GM21367 (cell line): Measurements from ENCODE around the gene PPM1E.
"Not testable (repeated sequence)": the region's sequence is repeated elsewhere in the genome, so short reads cannot be mapped to it uniquely, and the experiment has no call there.

Source experiments
- ATAC-seq: cut with Tn5 transposase; IDR thresholded peaks from one replicate; pipeline ENCODE4 v1.9.1; 2021; ENCODE audit not compliant: unreplicated experiment

The PPM1E gene

DNA sequence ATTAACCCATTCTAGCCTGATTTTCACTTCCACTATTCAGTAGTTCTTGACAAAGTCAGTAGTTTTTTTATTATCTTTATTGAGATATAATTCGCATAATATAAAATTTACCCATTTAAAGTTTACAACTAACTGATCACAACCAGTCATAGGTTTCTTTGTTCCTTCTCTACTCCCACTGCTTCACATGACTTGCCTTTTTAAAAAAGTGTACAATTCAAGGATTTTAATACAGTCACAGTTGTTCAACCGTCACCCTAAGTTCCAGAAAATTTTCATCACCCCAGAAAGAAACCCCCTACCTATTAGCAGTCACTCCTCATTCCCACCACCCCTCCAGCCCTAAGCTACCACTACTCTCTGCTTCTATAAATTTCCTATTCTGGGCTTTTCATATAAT is 188.5 kb downstream of the PPM1E start:
- ATAC-seq: no peak

DNA sequence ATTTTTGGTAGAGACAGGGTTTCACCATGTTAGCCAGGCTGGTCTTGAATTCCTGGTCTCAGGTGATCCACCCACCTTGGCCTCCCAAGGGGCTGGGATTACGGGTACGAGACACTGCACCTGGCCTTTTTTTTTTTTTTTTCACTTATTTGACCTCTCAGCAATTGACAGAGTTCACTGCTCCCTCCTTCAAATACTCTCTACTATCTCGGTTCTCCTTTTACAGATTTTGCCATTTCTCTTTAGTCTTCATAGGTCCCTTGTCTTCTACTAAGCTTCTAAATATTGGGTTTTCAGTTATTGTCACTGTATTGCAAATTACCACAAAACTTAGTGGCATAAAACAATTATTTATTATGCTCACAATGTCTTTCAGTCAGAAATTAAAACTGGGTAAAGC is 191.8 kb downstream of the PPM1E start:
- no peak for ATAC-seq

DNA sequence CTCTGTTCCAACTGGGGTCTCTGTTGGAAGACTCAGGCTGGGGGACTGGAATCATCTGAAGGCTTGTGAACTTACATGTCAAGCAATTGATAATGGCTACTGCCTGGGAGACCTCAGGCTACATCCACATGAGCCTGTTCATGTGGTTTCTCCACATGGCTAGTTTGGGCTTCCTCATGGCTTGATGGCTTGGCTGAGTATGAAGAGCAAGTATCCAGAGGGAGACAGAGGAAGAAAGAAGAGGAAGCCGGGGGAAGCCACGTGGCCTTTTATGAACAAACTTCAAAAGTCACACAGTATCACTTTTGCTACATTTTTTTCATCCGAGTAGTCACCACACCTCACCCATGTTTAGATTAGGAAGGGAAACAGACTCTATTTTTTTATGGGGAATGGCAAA is 192.2 kb downstream of the PPM1E start:
- ATAC-seq: no peak

DNA sequence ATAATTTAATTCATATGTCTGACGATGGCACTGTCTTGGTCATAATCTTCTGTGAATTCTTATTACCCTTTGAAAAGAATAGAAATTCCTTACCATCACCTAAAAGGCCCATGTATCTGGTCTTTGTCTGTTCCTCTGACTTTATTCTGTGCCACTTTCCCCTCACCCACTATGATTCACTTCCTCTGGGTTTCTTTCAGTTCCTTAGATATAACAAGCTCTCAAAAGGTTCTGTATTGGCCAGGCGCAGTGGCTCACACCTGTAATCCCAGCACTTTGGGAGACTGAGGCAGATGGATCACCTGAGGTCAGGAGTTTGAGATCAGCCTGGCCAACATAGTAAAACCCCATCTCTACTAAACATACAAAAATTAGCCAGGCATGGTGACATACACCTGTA is 198.7 kb downstream of the PPM1E start:
- not testable (repeated sequence) for ATAC-seq

DNA sequence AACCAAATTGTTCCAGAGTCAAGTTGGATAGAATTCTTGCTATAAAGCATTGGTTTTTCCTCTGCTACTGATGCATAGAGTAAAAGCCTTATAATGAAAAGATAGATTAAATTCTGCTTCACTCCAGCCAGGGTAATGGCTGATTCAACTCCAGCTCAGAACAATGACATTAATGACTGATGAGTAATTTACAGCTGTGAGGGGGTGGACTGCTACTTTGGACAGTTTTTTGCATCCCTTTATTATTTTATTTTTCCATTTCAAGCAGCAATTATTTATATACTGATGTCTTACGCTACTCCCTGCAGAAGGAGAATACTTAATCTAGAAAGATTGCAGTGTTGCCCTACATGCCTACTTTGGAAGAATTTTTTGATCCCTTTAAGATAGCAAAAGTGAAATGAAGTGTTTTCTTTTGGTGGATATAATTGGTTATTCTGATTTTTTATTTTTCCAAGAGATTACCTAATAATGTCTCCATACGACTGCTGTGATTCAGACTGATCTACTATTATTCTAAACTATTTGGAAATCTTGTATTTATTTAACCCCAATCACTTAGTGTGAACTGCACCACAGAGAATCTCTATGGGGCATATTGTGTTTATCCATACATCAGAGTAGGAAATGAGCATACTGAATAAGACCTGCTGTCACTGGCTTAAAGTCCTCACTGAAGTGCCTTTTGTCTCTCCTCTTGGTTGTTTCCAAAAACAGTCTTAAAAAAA is 201.5 kb downstream of the PPM1E start:
- no peak for ATAC-seq

DNA sequence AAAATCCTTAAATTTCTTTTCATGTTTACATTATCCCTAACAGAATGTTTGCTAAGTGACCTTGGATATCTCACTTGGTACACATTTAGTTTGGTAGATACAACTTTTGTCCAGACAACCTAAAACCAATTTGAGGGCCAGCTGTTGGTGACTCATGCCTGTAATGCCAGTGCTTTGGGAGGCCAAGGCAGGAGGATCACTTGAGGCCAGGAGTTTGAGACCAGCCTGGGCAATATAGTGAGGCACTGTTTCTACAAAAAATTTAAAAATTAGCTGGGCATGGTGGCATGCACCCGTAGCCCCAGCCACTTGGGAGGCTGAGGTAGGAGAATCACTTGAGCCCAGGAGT is 202.0 kb downstream of the PPM1E start:
- not testable (repeated sequence) for ATAC-seq

DNA sequence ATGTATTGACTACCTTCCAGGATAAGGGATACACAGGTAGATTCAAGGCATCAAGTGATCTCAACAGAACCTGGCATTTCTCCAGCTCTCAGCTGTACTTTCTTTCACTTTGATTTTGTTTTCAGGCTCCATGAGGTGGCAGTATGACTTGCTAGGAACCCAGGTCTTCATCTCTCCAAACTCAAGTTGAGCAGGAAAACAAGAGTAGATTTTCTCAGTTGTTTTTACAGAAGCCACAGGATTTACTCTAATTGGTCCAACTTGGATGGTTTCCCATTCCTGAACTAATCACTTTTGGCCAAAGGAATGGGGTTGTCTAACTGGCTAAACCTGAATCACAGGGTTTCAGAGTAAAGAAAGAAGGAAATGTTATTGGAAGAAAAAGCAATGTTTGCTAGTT is 204.4 kb downstream of the PPM1E start:
- ATAC-seq: no peak

DNA sequence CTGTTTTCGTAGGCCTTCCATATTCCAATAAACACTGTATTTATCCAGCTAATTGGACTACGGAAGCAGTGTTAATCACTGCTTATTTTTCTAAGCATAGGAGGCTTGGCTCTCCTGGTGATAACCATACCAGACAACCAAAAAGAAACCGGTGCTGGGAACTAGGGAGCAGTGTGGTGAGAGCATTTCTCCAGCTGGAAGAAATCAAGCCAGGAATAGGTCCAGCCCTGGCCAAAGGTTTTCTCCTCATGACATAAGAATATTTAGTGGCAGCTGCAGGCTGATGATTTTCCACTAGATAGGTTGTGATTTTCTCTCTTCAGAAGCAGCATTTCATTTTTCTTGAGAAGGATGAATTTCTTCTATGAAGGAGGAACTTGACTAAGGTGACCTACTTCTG is 209.6 kb downstream of the PPM1E start:
- ATAC-seq: no peak

DNA sequence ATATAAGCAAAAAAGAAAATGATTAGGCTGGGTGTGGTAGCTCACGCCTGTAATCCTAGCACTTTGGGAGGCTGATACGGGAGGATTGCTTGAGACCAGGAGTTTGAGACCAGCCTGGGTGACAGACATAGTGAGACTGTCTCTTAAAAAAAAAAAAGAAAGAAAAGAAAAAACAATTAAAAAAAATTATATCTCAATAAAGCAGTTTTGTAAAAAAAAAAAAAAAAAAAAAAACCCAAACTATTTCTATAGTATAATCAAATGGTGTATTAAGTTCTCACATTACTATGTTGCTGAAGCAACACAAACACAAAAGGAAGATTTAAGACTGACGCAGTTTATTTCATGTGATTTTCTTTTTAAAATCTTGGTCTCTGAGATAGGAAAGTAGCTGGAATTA is 210.6 kb downstream of the PPM1E start:
- ATAC-seq: no peak

DNA sequence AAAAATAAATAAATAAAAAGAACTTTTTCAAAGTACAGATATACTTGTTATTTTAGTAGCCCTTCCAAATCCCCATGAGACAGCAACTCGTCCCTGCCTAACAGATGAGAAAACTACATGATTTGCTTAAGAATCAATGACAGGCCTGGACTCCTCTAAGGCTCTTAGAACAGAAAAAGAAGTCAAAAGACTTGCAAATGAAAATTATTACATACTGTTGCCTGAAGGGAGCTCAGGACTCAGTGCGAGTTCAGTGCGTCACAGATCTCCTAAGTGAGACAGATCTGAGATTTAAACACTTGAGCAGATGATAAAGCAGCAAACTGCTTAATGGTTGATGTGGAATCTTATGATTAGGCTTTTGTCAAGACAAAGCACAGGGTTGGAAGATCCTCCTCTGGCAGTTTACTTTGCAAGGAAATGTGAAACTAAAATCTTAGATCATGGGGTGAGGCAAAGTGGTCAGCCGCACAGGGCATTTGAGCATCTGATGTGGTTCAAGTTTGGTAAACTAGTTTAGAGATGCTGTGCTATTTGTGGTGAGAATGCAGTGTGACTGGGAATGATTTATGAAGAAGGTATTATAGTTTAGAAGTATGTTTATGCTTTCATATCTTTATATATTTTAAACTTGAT is 212.9 kb downstream of the PPM1E start:
- no peak for ATAC-seq

DNA sequence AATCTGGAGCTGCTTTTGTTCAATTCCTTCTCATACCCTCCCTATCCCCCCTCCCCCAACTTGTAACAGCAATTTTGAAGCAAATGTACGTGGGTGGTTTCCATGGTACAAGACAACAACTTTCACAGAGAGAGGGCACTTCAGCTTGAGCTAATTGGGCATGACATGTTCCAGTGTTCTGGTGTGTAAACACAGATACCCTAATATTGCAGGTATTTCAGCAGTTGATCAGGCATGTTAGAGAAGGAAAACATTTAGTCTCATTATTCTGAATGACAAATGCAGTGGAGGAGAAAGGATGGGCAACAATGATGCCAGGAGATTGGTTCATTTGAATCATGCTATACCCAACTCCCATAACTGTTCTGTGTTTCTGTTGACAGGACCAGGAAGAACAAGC is 213.5 kb downstream of the PPM1E start:
- no peak for ATAC-seq

DNA sequence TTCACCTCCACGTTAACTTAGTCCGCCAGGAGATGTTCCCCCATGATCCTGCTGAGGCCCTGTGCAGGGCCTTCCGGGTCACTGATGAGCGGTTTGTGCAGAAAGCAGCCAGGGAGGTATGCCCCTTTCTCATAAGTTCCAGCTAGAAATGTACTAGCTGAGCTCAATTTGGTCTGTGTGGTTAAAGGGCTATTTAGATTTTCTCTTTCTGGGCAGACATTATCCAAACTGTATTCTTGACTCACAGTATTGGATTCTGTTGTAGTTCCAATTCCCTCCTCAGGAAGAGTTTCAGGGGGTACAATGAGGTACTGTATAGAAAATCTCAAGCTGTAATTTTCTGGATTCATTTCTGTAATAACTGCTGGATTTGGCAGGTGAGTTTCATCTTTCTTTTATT is 214.0 kb downstream of the PPM1E start:
- ATAC-seq: no peak

DNA sequence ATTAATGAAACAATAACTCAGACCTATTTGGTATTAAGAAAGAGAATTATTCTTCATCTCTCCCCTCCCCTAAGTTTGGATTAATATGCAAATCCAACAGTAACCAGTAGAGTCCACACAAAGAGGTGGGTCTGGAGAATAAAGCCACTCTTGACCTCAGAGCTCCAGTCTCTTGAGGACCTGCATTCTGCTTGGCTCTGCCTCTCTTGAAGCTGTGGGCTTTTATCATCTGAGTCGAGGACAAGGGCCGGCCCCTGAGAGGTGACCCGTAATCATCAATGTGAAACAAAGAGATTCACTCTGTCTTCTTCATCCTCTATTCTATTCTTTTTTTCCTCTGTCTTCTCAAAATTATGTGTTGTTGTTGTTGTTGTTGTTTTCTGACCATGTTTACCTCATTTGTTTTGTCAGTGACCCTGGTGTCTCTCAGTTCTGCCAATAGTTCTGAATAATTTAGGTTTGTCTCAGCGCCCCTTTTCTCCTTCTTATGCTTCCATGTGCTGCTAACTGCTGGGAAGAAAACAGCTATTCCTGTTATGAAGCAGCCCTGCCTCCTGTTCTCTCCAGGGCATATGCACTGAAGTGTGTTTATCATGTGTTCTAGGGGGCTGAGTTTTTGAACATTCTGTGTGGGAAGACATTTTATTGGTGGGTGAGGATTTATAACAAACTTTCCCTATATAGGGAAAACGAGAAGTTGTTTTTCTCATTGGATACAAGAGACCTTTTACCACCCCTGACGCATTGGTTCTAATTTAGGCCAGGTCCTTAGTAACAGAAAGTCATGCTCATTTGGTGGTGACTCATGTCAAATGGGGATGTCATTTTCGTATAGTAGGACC is 215.2 kb downstream of the PPM1E start:
- no peak for ATAC-seq

DNA sequence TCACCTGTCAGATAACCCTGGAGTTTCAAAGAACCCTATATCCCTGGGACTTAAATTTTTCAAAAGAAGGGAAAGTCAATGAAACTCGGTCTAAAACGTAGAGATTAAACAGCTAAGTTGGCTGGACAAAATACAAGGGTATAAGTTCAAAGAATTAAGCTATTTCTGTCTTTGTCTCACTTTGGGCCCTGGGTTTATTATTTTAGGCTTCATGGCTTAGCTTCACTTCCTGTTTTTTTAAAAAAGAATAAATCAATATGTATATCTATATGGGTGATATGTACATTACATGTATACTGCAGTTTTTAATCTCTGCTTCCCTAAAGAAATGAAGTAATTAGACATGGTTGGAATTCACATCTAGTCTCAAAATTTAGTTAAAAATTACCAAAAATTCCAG is 218.7 kb downstream of the PPM1E start:
- ATAC-seq: no peak

DNA sequence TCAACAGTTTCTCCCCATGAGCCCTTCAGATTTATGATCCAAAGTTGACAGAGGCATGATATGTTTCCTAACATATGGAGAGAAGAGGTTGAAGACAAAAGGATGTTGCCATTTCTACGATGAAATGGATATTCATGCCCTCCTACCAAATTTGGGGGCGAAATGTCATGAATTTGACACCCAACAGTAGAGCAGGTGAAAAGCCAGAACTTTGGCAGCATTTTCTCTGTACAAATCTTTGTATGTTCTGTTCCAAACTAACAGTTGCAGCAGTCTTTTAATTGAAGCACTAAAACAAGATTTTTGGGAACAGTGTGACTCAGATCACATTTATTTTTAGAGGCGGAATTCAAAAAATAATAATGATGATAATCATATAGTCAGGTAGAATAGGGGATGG is 220.9 kb downstream of the PPM1E start:
- no peak for ATAC-seq

DNA sequence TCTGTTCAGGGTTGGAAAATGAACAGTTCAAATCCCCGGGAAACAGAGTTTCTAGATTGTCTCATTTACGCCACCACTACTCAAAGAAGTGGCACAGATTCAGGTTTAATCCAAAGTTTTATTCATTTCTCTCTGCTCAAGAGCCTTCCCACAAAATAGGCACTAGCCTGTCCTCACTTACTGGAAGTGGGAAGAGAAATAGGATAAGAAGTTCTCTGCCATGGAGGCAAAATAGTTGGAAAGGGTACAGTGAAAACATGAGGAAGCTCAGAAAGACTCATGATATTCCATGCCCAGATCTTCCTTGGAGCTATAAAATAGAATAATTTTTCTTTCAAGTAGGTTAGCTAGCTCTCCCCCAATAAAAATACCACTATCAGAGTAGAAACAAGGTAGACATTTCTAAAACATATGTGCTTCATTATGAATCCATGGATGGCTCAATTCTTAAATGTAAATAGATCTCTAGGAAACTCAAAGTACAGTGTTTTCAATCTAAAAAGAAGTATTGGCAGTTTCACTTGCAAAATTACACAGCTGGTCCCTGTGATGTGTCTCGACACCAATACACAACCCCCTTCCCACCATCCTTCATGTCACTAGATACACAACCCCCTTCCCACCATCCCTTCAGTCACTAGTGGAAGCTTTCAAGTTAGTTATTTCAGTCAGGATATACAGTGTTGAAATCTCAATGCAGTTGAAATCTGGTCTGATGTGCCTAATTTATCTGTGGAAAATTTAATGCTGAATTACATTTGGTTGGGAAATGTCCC is 225.2 kb downstream of the PPM1E start:
- ATAC-seq: no peak

DNA sequence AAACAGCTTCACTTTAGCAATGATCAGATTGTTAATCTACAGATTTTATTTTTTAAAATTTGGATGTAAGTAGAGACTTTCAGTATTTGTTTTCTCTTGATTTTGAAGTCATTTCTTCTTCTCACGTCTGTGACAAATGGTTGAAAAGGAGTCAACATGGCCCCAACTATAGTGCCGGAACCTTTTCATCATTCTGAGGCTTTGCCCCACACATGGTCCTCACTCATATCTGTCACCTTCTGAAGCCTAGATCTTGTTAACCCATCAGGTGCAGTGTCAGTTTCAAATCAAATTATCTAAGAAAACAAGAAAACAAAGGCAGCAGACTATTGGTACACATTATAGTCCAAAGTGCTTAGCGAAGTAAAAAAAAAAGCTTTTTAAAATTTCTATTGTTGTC is 227.0 kb downstream of the PPM1E start:
- no peak for ATAC-seq

DNA sequence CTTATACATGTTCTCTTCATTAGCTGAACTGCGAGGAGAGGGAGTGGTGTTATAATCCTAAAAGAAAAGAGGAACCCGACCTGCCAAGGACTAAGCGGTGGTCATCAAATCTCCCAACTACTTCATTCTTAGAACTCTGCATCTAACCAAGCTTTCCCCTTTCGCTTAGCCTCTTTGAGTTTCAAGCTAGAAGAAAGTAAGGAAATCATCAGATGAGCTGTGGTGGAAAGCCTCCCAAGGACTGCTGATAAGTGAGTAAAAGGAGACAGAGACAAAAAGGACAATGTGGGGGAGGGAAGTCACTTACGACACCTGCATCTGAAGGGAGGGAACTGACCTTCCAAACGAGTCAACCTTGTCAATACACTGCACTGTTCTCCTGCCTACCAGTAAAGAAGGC is 229.7 kb downstream of the PPM1E start:
- no peak for ATAC-seq

DNA sequence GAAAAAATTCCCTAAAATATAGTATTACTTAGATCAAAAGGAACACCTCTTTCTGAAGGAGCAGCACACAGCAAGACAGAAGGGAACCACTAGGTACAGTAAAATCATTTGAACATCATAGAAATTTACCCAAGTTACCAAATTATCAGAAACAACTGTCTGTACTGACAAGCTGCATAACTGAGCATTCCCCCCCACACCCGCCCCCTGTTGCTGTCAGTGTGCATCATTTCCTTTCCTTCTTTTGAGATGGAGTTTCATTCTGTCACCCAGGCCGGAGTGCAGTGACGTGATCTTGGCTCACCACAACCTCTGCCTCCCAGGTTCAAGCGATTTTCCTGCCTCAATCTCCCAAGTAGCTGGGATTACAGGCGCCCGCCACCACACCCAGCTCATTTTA is 230.3 kb downstream of the PPM1E start:
- no peak for ATAC-seq

DNA sequence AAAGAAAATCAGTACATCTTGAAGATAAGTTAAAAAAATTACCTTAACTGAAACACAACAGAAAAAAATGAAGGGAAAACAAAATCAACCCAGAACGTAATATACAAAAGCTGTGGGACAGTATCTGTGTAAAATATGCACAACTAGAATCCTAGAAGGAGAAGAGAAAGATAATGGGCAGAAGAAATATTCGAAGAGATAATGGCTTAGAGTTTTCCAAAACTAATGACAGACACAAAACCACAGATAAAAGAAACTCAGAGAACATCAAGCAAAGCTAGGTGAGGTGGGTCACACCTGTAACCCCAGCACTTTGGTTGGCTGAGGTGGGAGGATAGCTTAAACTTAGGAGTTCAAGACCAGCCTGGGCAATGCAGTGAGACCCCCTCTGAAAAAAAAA is 234.0 kb downstream of the PPM1E start:
- no peak for ATAC-seq

DNA sequence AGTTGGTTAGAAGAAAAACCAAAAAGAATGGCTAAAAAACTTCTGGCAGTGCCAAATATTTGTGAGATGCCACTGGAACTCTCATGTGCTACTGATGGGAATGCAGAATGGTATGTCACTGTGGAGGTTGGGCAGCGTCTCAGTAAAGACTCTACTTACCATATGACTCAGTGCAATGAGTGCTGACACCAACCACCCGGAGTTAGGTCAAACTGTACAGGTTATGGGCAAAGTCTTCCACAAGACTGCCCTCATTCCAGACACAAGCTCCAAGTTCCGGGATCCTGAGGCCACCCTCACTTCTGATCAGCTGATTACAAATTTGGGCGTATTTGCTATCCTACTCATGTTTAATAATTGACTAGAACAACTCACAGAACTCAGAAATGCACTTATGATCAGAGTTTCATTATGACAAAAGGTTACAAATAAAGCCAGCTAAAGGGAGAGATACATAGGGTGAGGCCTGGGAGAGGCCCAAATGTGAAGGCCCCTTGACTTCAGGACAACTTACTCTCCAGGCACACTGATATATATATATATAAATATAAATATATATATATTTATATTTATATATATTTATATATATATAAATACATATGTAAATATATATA is 236.2 kb downstream of the PPM1E start:
- no peak for ATAC-seq
